Retina (tissue), 1 donor: Measurements from ENCODE around the gene NLK.
"Not testable (repeated sequence)": the region's sequence is repeated elsewhere in the genome, so short reads cannot be mapped to it uniquely, and the experiment has no call there.

Experiments used
- DNase-seq: peaks from one replicate; pipeline ENCODE4 v3.0.0-alpha.2; 2016

Gene NLK

GRCh38 chr17:28161311-28161710 is 118.8 kb downstream of the NLK start:
- DNase-seq = no peak

- no peak for DNase-seq
These were observed 124.0 kb downstream of the NLK start for GRCh38 chr17:28166478-28166877.

- no peak for DNase-seq
These were observed 127.3 kb downstream of the NLK start for GRCh38 chr17:28169621-28170349.

- DNase-seq = no peak
These were observed 128.3 kb downstream of the NLK start for GRCh38 chr17:28170771-28171170.

- no peak for DNase-seq
These were observed 130.6 kb downstream of the NLK start for GRCh38 chr17:28173031-28173561.

GRCh38 chr17:28173801-28174200 is 131.3 kb downstream of the NLK start:
- DNase-seq = no peak

- DNase-seq = no peak
These were observed 132.0 kb downstream of the NLK start for GRCh38 chr17:28174352-28175046.

- DNase-seq = no peak
These were observed 134.9 kb downstream of the NLK start for GRCh38 chr17:28177351-28177750.

- DNase-seq = no peak
These were observed 136.3 kb downstream of the NLK start for GRCh38 chr17:28178800-28179199.

- no peak for DNase-seq
These were observed 138.0 kb downstream of the NLK start for GRCh38 chr17:28180449-28180848.

- no peak for DNase-seq
These were observed 139.1 kb downstream of the NLK start for GRCh38 chr17:28181568-28181967.

- DNase-seq = no peak
These were observed 140.1 kb downstream of the NLK start for GRCh38 chr17:28182559-28182958.

- no peak for DNase-seq
These were observed 143.2 kb downstream of the NLK start for GRCh38 chr17:28185658-28186057.

GRCh38 chr17:28186472-28186871 is 144.0 kb downstream of the NLK start:
- DNase-seq = not testable (repeated sequence)

GRCh38 chr17:28187931-28188330 is 145.5 kb downstream of the NLK start:
- DNase-seq = no peak

GRCh38 chr17:28188841-28189263 is 146.4 kb downstream of the NLK start:
- DNase-seq = no peak

GRCh38 chr17:28189667-28190066 is 147.2 kb downstream of the NLK start:
- no peak for DNase-seq

- DNase-seq = no peak
These were observed 148.5 kb downstream of the NLK start for GRCh38 chr17:28191018-28191417.

GRCh38 chr17:28193241-28193640 is 150.8 kb downstream of the NLK start:
- DNase-seq = no peak

- no peak for DNase-seq
These were observed 151.9 kb downstream of the NLK start for GRCh38 chr17:28194382-28194781.

- no peak for DNase-seq
These were observed 154.2 kb downstream of the NLK start for GRCh38 chr17:28196636-28197035.

- DNase-seq = no peak
These were observed 156.6 kb downstream of the NLK start for GRCh38 chr17:28199115-28199514.

- no peak for DNase-seq
These were observed 157.3 kb downstream of the NLK start for GRCh38 chr17:28199728-28200127.

- no peak for DNase-seq
These were observed 158.8 kb downstream of the NLK start for GRCh38 chr17:28201315-28201714.
